Adipocyte (in vitro differentiated cells): ENCODE results near the gene VWC2L.

ENCODE experiments used
- DNase-seq: peaks from one replicate; pipeline ENCODE4 v3.0.0-alpha.2; 2015; ENCODE audit warnings: low read depth
- H3K27me3 ChIP-seq: replicated peaks from 2 replicates; pipeline ENCODE4 v1.7.0; 2013; ENCODE audit warnings: mild to moderate bottlenecking, low read length, moderate library complexity; ENCODE audit not compliant: control insufficient read depth, insufficient read depth
- H3K36me3 ChIP-seq: 2 replicates; pipeline ENCODE4 v1.7.0; 2013; ENCODE audit warnings: low read length, mild to moderate bottlenecking, moderate library complexity; ENCODE audit not compliant: control insufficient read depth, insufficient read depth, severe bottlenecking
- H3K4me1 ChIP-seq: 2 replicates; pipeline ENCODE4 v1.7.0; 2013; ENCODE audit warnings: mild to moderate bottlenecking, low read length, moderate library complexity; ENCODE audit not compliant: control insufficient read depth, insufficient read depth
- H3K4me3 ChIP-seq: 2 replicates; pipeline ENCODE4 v1.7.0; 2013; ENCODE audit warnings: mild to moderate bottlenecking, low read length, moderate library complexity
- H3K9ac ChIP-seq: 2 replicates; pipeline ENCODE4 v1.7.0; 2013; ENCODE audit warnings: mild to moderate bottlenecking, low read length, moderate library complexity
- H3K9me3 ChIP-seq: 2 replicates; pipeline ENCODE4 v1.7.0; 2013; ENCODE audit warnings: mild to moderate bottlenecking, low read length, moderate library complexity; ENCODE audit not compliant: control insufficient read depth

Gene VWC2L

DNA sequence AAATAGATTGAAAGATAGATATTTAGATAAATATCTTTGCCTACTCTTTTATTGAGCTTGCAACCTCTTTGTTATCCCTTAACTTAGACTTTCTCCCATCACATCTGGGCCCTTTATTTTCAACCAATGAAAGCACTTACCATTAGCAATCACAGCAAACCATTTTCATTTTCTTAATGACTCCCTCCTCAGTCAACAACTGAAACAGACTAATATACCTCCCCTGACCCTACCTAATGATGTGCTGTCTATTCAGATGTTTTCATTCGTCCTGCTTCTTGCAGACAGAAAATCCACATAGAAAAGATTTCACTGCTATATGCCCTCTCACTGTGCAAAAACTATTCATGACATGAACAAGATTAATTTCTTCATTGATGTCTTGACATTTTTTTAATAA, 154.4 kb downstream of the VWC2L start:
- no peaks in the 10 kb centered on the region for H3K36me3 ChIP-seq
- H3K9ac ChIP-seq = no peak overlapping the region
- peaks cover 5% of the 10 kb centered on the region for H3K9me3 ChIP-seq
- H3K4me1 ChIP-seq = no peaks in the 10 kb centered on the region
- DNase-seq = no peak
- no peak overlapping the region for H3K4me3 ChIP-seq
- H3K27me3 ChIP-seq = no peaks in the 10 kb centered on the region

DNA sequence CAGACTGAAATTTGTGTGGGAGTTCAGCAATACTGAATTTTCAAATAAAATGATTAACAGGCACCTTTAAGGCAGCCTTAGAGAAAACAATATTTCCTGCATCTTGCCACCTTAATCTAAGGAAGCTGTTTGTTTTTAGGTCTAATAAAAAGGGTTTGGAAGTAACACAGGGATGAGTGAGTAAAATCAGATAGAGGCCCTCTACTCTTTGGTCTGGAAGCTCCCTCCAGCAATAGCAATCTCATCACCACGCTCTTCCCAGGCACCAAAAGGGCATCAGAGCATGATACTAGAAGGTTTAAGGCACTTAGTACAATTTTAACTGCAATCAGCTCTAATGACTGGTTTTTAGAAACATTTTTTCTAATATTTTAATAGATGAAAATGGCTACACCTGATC, 155.6 kb downstream of the VWC2L start:
- Histone ChIP-seq H3K9me3 (peaks cover 5% of the 10 kb centered on the region), H3K9ac (no peak overlapping the region), H3K4me1 (no peaks in the 10 kb centered on the region), H3K4me3 (no peak overlapping the region), H3K36me3 (no peaks in the 10 kb centered on the region), H3K27me3 (no peaks in the 10 kb centered on the region)
- DNase-seq = no peak

DNA sequence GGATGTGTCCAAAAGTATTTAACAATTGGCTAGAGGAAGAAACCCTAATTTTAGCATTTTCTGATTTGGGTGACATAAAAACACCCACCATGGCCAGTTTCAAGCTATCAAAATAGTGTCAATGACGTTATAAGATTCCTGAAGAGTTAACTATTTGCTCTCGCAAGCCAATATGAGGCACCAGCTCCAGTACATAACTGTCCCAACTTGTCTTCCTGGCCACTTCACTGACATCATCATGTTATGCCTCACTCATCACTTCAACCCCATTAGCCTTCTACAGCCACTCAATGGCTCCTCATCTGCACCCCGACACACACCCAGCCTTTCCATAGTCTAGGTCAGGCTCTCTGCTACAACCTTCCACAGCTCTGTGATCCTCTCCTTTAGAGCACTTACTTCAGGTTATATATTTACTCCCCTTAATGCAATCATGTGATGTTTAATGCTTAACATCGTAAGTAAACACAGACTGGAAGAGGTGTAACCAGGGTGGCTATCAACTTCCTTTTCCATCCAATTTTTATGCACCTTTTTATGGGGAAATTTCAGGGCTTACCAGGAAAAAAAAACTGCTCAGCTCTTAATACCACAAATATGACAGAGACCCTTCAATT, 158.7 kb downstream of the VWC2L start:
- no peak for DNase-seq
- Histone ChIP-seq H3K36me3 (no peaks in the 10 kb centered on the region), H3K9me3 (peaks cover 5% of the 10 kb centered on the region), H3K27me3 (no peaks in the 10 kb centered on the region), H3K9ac (no peak overlapping the region), H3K4me3 (no peak overlapping the region), H3K4me1 (no peaks in the 10 kb centered on the region)

DNA sequence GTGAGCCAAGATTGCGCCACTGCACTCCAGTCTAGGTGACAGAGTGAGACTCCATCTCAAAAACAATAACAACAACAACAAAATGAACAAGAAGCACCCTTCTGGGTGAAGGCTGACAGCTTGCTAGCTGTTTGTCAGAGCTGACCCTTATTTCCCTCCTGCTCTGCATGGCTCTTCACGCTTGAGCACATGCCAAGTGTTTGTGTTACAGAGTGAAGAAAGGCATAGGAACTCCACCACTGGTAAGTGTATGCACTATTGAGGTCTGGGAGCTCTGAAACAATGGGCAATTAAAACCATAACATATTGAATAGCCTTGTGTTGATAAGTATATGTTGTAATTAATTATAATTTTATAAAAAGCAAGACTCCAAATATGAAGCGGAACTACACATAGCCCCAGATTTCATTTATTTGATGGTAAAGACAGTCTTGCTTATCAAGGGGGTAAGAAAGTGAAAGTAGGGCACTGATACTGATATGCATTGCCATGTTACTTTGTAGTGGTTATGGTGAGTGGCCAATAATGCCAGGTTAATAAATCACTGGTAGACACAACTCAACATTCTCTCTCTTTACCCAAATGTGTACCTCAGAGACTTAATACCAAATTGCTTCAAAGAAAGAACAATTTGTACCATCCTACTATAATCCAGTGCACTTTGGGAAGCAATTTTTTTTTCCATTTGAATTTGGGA, 163.4 kb downstream of the VWC2L start:
- H3K27me3 ChIP-seq = no peaks in the 10 kb centered on the region
- no peak for DNase-seq
- no peaks in the 10 kb centered on the region for H3K4me1 ChIP-seq

DNA sequence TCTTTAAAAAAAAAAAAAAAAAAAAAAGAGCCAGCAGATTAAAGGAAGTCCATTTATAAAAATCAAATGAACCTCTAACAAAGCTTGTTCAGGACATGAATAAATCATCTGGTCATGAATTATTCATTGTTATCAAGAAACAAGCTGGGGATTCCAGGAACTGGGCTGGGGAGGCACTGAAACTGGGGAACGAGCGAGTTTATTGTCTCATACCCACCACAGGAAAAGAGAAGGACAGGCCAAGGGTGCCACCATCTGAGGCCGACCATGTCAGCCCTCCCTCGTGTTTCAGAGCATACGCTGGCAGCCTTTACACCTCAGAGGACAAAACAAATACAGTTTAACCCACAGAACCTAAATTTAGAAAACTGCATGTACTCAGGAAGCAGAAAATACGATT, 164.2 kb downstream of the VWC2L start:
- H3K4me3 ChIP-seq = no peak overlapping the region
- no peaks in the 10 kb centered on the region for H3K9me3 ChIP-seq
- H3K27me3 ChIP-seq = no peaks in the 10 kb centered on the region
- DNase-seq = no peak
- no peak overlapping the region for H3K9ac ChIP-seq
- no peaks in the 10 kb centered on the region for H3K36me3 ChIP-seq
- H3K4me1 ChIP-seq = no peaks in the 10 kb centered on the region

More for the DNA sequence above, 163.4 kb downstream of the VWC2L start:
- Histone ChIP-seq H3K4me3 (no peak overlapping the region), H3K9me3 (no peaks in the 10 kb centered on the region), H3K9ac (no peak overlapping the region), H3K36me3 (no peaks in the 10 kb centered on the region)

DNA sequence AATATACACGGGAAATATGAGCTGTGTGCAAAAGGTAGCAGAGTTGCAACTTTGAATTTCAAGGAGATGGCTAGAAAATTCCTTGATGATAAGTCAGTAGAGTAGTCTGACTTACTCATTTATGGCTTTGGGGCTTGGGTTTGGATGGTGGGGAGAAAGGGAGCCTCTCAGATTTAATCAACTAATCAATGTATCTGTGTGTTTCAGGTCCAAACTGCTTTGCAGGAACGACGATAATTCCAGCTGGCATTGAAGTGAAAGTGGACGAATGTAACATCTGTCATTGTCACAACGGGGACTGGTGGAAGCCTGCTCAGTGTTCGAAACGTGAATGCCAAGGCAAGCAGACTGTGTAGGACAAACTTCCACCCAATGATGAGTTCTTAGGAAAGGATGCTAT, 164.6 kb downstream of the VWC2L start:
- no peak for DNase-seq
- Histone ChIP-seq H3K36me3 (no peaks in the 10 kb centered on the region), H3K4me3 (no peak overlapping the region), H3K9ac (no peak overlapping the region), H3K9me3 (no peaks in the 10 kb centered on the region), H3K27me3 (no peaks in the 10 kb centered on the region), H3K4me1 (no peaks in the 10 kb centered on the region)

DNA sequence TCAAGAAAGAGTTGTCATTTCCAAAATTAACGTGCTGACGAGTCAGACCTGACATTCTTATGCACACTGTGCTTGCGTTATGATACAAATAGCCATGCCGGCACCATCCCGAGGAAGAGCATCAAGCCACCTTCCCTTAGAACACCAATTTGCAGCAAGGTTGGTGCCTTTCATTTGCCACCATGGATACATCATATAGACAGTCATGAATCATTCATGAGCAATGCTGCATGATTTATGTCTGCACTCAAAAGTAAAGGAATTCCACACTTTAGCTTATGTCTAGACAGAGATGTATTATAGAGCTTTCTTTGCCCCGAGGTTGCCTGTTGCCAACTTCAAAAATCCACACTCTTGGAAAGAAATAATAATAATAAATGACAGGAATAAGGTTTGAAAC, 166.9 kb downstream of the VWC2L start:
- no peaks in the 10 kb centered on the region for H3K36me3 ChIP-seq
- no peaks in the 10 kb centered on the region for H3K9me3 ChIP-seq
- H3K4me1 ChIP-seq = no peaks in the 10 kb centered on the region
- peak; percentile 11 for DNase-seq
- H3K9ac ChIP-seq = no peak overlapping the region
- H3K4me3 ChIP-seq = no peak overlapping the region
- no peaks in the 10 kb centered on the region for H3K27me3 ChIP-seq

DNA sequence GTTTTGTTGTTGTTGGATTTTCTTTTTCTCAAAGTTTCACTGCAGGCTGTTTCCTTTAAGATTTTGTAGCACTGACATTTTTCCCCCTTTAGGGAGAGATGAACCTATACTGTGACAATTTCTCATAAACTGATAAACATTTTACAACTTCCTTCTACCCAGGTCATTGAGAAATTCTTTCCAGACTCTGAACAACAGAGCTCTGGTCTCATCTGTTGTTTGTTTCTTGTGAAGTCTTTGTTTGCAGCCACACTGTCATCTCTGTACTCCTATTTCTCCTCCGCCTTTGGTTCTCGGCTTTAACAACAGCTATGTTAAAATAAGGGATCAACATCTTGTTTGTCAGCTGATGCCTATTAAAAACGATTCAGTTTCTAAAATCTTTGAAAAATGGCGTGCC, 167.6 kb downstream of the VWC2L start:
- Histone ChIP-seq H3K4me1 (no peaks in the 10 kb centered on the region), H3K9me3 (no peaks in the 10 kb centered on the region), H3K4me3 (no peak overlapping the region), H3K9ac (no peak overlapping the region), H3K36me3 (no peaks in the 10 kb centered on the region), H3K27me3 (no peaks in the 10 kb centered on the region)
- DNase-seq = no peak

DNA sequence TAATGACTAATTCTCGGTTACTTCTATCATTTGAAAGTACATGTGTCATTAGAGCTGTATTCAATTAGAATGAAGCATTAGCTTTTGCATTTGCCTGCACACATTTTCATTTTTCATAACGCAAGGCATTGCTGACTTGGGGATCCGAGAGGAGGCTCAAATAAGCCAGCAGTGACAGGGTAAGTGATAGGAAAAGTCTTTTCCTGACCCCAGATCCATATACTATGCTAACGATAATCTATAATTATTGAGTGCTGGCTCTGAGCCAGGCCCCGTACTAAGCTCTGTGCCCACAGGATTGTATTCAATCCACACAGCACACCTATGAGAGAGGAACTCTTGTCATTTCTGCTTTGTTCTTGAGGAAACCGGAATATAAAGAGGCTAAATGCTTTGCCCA, 168.2 kb downstream of the VWC2L start:
- no peak overlapping the region for H3K9ac ChIP-seq
- H3K36me3 ChIP-seq = no peaks in the 10 kb centered on the region
- H3K27me3 ChIP-seq = no peaks in the 10 kb centered on the region
- no peaks in the 10 kb centered on the region for H3K4me1 ChIP-seq
- no peak for DNase-seq
- H3K4me3 ChIP-seq = no peak overlapping the region
- H3K9me3 ChIP-seq = no peaks in the 10 kb centered on the region

DNA sequence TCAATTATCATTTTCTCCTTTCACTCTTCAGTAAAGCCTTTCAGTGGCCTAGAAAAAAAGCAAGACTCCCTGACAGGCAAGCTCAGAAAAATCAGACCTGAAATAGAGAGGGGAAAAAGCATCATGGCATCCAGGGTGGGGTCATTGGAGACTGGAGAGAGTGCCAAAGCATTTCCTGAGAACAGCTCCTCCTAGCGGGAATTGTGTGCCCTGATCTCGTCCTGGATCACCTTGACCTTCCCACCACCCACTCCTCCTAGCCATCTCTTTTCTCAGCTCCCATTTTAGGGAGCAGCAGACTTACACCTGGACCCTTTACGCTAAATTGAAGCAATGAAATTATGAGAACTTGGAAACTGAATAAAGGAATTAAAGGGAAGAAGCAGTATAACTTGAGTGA, 176.6 kb downstream of the VWC2L start:
- Histone ChIP-seq H3K36me3 (no peaks in the 10 kb centered on the region), H3K9me3 (no peaks in the 10 kb centered on the region)
- no peak for DNase-seq

DNA sequence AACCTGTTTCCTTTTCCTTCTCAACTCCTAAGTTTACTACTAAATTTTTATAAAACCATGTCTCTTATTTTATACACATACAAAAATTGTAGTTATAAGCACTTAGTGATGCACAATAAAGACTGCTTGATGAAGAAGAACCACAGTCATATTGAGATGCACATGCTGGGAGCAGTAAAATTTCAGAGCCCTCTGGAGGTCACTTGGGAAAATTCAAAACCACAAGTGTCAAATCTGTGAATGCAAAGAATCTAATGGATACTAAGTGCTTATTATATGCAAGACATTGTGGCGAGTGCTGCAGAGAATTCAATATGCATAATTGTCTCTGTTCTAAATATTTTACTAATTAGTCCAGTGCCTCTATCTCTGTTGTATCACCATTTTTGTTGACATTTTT, 180.5 kb downstream of the VWC2L start:
- H3K4me3 ChIP-seq = no peak overlapping the region
- H3K27me3 ChIP-seq = no peaks in the 10 kb centered on the region
- peaks cover 8% of the 10 kb centered on the region for H3K4me1 ChIP-seq
- no peaks in the 10 kb centered on the region for H3K36me3 ChIP-seq
- peak; percentile 35 for DNase-seq
- H3K9ac ChIP-seq = no peak overlapping the region
- no peaks in the 10 kb centered on the region for H3K9me3 ChIP-seq

More for the DNA sequence above, 176.6 kb downstream of the VWC2L start:
- no peaks in the 10 kb centered on the region for H3K4me1 ChIP-seq
- H3K9ac ChIP-seq = no peak overlapping the region
- H3K27me3 ChIP-seq = no peaks in the 10 kb centered on the region
- no peak overlapping the region for H3K4me3 ChIP-seq

DNA sequence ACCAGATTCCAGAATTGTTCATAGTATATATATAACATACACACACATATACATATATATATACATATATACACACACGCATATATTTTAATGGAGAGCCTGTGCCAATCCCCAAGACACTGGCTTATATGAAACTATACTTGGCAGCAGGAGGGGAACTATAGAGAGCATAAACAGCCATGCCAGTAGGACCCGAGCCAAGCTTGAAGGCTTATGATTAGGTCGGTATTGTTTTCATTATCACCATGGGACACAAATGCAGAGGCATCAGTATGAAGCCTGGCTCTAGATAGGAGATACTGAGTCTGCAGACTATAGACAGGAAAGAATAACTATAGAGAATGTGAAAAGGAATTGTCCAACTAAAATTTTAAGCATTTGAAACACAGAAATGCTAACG, 181.2 kb downstream of the VWC2L start:
- DNase-seq = no peak
- Histone ChIP-seq H3K27me3 (no peaks in the 10 kb centered on the region), H3K4me1 (peaks cover 8% of the 10 kb centered on the region), H3K9me3 (no peaks in the 10 kb centered on the region), H3K9ac (no peak overlapping the region), H3K36me3 (no peaks in the 10 kb centered on the region), H3K4me3 (no peak overlapping the region)
